B cell (primary cell): ENCODE measurements around the gene TRIP10. TPM values are rescaled to one million over a fixed set of nuclear protein-coding genes. Genes with fewer than 3 reads are reported as not detected.

Experiments
- ATAC-seq: fragments of 200-7000 bp; cut with Tn5 transposase; one replicate; pipeline ENCODE4 v1.10.0; 2021; ENCODE audit warnings: low read depth, mild to moderate bottlenecking, moderate number of reproducible peaks, moderate library complexity
- CTCF ChIA-PET: fragments of 350-600 bp; sonication (Branson Sonifier 250); formaldehyde crosslinking; loops from one replicate; lab custom pipeline; 2021; ENCODE audit warnings: antibody characterized with exemption, inconsistent platforms; lab: Charles Lee
- POLR2A ChIA-PET: fragments of 350-600 bp; sonication (Branson Sonifier 250); formaldehyde crosslinking; loops from one replicate; lab custom pipeline; 2021; ENCODE audit warnings: antibody characterized with exemption; lab: Charles Lee
- DNase-seq: peaks from one replicate; pipeline ENCODE4 v3.0.0; 2013
- H2AFZ ChIP-seq: 2 replicates; pipeline ENCODE4 v1.6.1; 2012; ENCODE audit warnings: mild to moderate bottlenecking, low read depth, low read length; ENCODE audit not compliant: insufficient read depth, poor library complexity, severe bottlenecking
- H3K27ac ChIP-seq, 2 donors: 1 replicate in 1 of 2; 2 replicates in 1 of 2; pipeline ENCODE4 v1.5.1; 2012 to 2013; ENCODE audit warnings: low read length in 2 of 2, mild to moderate bottlenecking in 2 of 2, moderate library complexity in 1 of 2
- H3K27me3 ChIP-seq, 4 experiments: fragments of 200-600 bp in 1 of 4; sonication (generic) in 1 of 4; replicated peaks in 1 of 4; 1 replicate in 2 of 4; 2 replicates in 2 of 4; pipeline versions ENCODE4 v1.6.1 to v1.7.0; 2013 to 2016; ENCODE audit warnings: low read length in 3 of 4, mild to moderate bottlenecking in 2 of 4, mixed read lengths in 1 of 4, moderate library complexity in 1 of 4; ENCODE audit not compliant: insufficient read depth in 4 of 4, control insufficient read depth in 3 of 4; ENCODE audit errors: control extremely low read depth in 1 of 4
- H3K36me3 ChIP-seq, 2 experiments: replicated peaks in 1 of 2; 1 replicate in 1 of 2; 2 replicates in 1 of 2; pipeline versions ENCODE4 v1.6.1 to v1.7.1; 2013; ENCODE audit warnings: low read length in 1 of 2; ENCODE audit not compliant: insufficient read depth in 2 of 2, control insufficient read depth in 1 of 2; ENCODE audit errors: control extremely low read depth in 1 of 2, extremely low read depth in 1 of 2
- H3K4me1 ChIP-seq, 2 donors: fragments of 200-600 bp in 1 of 2; sonication (generic) in 1 of 2; 1 replicate in 1 of 2; 2 replicates in 1 of 2; pipeline versions ENCODE4 v1.5.1 to v1.6.1; 2013 to 2017; ENCODE audit warnings: low read length in 2 of 2; ENCODE audit not compliant: control insufficient read depth in 2 of 2, insufficient read depth in 2 of 2
- H3K4me2 ChIP-seq: replicated peaks from 2 replicates; pipeline ENCODE3; 2012; ENCODE audit warnings: mild to moderate bottlenecking, low read depth, low read length; ENCODE audit not compliant: poor library complexity, severe bottlenecking
- H3K4me3 ChIP-seq, 5 experiments: fragments of 200-600 bp in 1 of 5; sonication (generic) in 1 of 5; 1 replicate in 3 of 5; 2 replicates in 2 of 5; pipeline versions ENCODE4 v1.5.1 to v1.7.0; 2011 to 2016; ENCODE audit warnings: low read length in 4 of 5, mild to moderate bottlenecking in 4 of 5, low read depth in 2 of 5, control low read depth in 1 of 5, moderate library complexity in 1 of 5; ENCODE audit not compliant: insufficient read depth in 1 of 5; ENCODE audit errors: control extremely low read depth in 1 of 5, extremely low read depth in 1 of 5
- H3K79me2 ChIP-seq: fragments of 200-600 bp; sonication (generic); one replicate; pipeline ENCODE4 v1.6.0; 2016; ENCODE audit warnings: low read length; ENCODE audit not compliant: control insufficient read depth, insufficient read depth
- H3K9ac ChIP-seq: fragments of 200-600 bp; sonication (generic); 2 replicates; pipeline ENCODE4 v1.6.1; 2017; ENCODE audit warnings: mild to moderate bottlenecking, low read length, moderate library complexity
- H3K9me3 ChIP-seq, 3 donors: one replicate each; pipeline versions ENCODE4 v1.6.1 to v1.7.1; 2013; ENCODE audit warnings: low read length in 2 of 3; ENCODE audit not compliant: control insufficient read depth in 2 of 3, insufficient read depth in 1 of 3; ENCODE audit errors: control extremely low read depth in 1 of 3
- H4K20me1 ChIP-seq: 2 replicates; pipeline ENCODE4 v1.6.0; 2012; ENCODE audit warnings: mild to moderate bottlenecking, low read length; ENCODE audit not compliant: insufficient read depth, control insufficient read depth, poor library complexity, severe bottlenecking
- H3K27ac Mint-ChIP-seq: one replicate; pipeline ENCODE4 v1.8.0; 2021; ENCODE audit warnings: mixed read lengths
- H3K27me3 Mint-ChIP-seq: one replicate; pipeline ENCODE4 v1.8.0; 2021; ENCODE audit warnings: mixed read lengths
- H3K4me1 Mint-ChIP-seq: one replicate; pipeline ENCODE4 v1.8.0; 2021; ENCODE audit warnings: mixed read lengths
- H3K4me3 Mint-ChIP-seq: one replicate; pipeline ENCODE4 v1.8.0; 2021; ENCODE audit warnings: mixed read lengths
- H3K9me3 Mint-ChIP-seq: one replicate; pipeline ENCODE4 v1.8.0; 2022; ENCODE audit warnings: mixed read lengths; ENCODE audit not compliant: insufficient read depth
- CTCF ChIP-seq: fragments of 200-600 bp; IDR thresholded peaks from one replicate; pipeline ENCODE4 v1.8.0; 2022; ENCODE audit warnings: antibody characterized with exemption, mild to moderate bottlenecking
- EZH2 ChIP-seq: IDR thresholded peaks from 2 replicates; pipeline ENCODE4 v1.6.1; 2012; ENCODE audit warnings: borderline replicate concordance, low read depth, mild to moderate bottlenecking, moderate library complexity, low read length; ENCODE audit not compliant: insufficient read depth, poor library complexity, severe bottlenecking
- WGBS: methylation state at CpG from one replicate; pipeline ENCODE4 v1.1.5; 2013; ENCODE audit warnings: missing lambda C conversion rate; ENCODE audit not compliant: insufficient coverage; 5-methylcytosine and 5-hydroxymethylcytosine counted together
- intact Hi-C: fragments of 100-400 bp; cut with micrococcal nuclease; formaldehyde crosslinking; loops from one replicate; pipeline ENCODE4 v1.10.0; 2022
- polyA plus RNA-seq: library from polyadenylated mRNA; depleted of rRNA; stranded (reverse); fragments of >200 nt; gene quantifications from 2 replicates; pipeline ENCODE4 v1.2.3, GENCODE V29; 2012
- total RNA-seq, 2 donors: library from RNA; stranded (reverse); fragments of 120-200 nt in 1 of 2; gene quantifications; 1 replicate in 1 of 2; 2 replicates in 1 of 2; pipeline versions ENCODE4 v1.2.3 to v1.2.4, GENCODE V29; 2013 to 2022

Gene TRIP10
- total and polyA plus RNA-seq, 2 donors (not counting 1 experiment from before 2014, with no cell fraction given), result 5.9 to 42.7 TPM

GRCh38 chr19:6773323-6773931, 33.9 kb downstream of the TRIP10 start:
- peak overlapping the region; percentile 96 for H3K4me3 Mint-ChIP-seq
- no peak for TF ChIP-seq EZH2
- TF ChIP-seq CTCF, result no peak
- Histone ChIP-seq H3K4me3 (peak overlapping the region; percentile 94 to 100 (median 95)), H3K79me2 (peaks cover 66% of the 10 kb centered on the region), H3K9me3 (no peaks in the 10 kb centered on the region), H3K4me2 (peak overlapping the region; percentile 89), H2AFZ (peak overlapping the region; percentile 59), H3K27ac (peak overlapping the region; percentile 50 to 92), H3K27me3 (no peaks in the 10 kb centered on the region), H3K4me1 (peaks cover 33 to 51% of the 10 kb centered on the region in 2 donors), H3K36me3 (peaks cover 1 to 34% of the 10 kb centered on the region in 2 experiments), H3K9ac (peak overlapping the region; percentile 94), H4K20me1 (peaks cover 52% of the 10 kb centered on the region)
- CTCF ChIA-PET, result interaction anchor here (0.7 to 5.2 kb wide), 7 partner anchors 20 to 645 kb away, joined by 3 to 57 read pairs (median 12); partner anchors contain the start of genes GPR108 and TRIP10
- H3K27ac Mint-ChIP-seq, result peak overlapping the region; percentile 95
- intact Hi-C loops, result loop anchor here (2.0 to 10.0 kb wide), 2 partner anchors 257 to 571 kb away; partner anchors contain the start of gene ARHGEF18
- peaks cover 53% of the 10 kb centered on the region for H3K4me1 Mint-ChIP-seq
- 0% methylated on average over 6 of the region's 8 CpGs for WGBS
- H3K9me3 Mint-ChIP-seq, result no peaks in the 10 kb centered on the region
- POLR2A ChIA-PET, result interaction anchor here (0.5 to 4.4 kb wide), 8 partner anchors 28 to 254 kb away, joined by 3 to 73 read pairs (median 6); partner anchors contain the start of genes GPR108 and TRIP10
- ATAC-seq, result peak; percentile 42
- H3K27me3 Mint-ChIP-seq, result no peaks in the 10 kb centered on the region
- DNase-seq, result peak; percentile 79
